GM04504 (cell line): ENCODE data around the gene DPP4.
"Not testable (repeated sequence)": the region's sequence is repeated elsewhere in the genome, so short reads cannot be mapped to it uniquely, and the experiment has no call there.

Experiments
- DNase-seq: peaks from one replicate; pipeline ENCODE4 v3.0.0-alpha.2; 2012; ENCODE audit warnings: low read depth

DPP4 gene

GRCh38 chr2:161962160-161962559 is 111.9 kb downstream of the DPP4 start:
- DNase-seq: no peak

- DNase-seq: no peak
These were observed 113.0 kb downstream of the DPP4 start for GRCh38 chr2:161961061-161961460.

- DNase-seq: no peak
These were observed 117.3 kb downstream of the DPP4 start for GRCh38 chr2:161956738-161957137.

- DNase-seq: no peak
These were observed 118.8 kb downstream of the DPP4 start for GRCh38 chr2:161955211-161955610.

DNA sequence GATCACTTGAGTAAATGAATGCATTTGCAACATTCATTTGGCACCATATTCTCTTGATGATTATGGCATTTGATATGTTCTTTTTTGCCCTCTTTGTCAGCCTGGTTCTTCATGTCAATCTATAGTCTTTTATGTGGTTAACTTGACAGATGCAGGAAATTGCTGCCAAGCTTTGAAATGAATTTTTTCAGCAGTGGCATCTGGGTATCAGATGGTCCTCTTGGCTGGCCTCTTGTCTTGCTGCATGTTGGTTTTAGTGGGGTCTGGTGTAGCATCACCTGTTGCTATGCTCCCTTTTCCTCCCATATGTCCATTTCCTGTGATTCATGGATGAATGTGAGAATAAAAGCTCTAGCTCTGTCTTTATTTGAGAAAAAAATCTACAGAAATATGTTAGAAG is 119.9 kb downstream of the DPP4 start:
- no peak for DNase-seq

DNA sequence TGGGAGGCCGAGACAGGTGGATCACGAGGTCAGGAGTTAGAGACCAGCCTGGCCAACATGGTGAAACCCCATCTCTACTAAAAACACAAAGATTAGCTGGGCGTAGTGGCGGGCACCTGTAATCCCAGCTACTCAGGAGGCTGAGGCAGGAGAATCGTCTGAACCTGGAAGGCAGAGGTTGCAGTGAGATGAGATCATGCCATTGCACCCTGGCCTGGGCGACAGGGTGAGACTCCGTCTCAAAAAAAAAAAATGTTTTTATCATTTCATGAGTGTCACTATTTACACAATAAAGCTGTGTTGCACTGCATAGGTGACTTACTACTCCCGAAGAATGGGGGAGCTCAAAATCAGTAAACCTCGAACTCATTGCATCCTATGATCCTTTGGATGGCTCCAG is 120.6 kb downstream of the DPP4 start:
- not testable (repeated sequence) for DNase-seq

DNA sequence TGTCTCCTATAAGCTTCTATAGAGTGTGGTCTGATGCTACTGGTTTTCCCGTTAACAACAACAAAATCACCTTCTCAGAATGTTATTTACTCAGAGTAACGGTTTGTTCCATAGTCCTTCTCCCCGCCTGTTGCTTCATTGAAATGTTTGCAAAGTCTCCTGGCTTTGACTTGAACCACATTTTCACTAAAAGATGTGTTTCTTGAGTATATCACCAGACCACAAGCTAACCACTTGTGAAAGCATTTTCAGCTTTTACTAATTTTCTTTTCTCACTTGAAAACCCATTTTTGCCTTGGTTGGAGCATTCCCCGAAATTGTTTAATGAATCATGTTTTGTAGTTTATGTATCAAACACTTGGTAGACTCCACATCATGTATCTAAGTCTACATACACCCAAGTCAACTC is 121.2 kb downstream of the DPP4 start:
- no peak for DNase-seq

- no peak for DNase-seq
These were observed 126.2 kb downstream of the DPP4 start for GRCh38 chr2:161947836-161948235.

GRCh38 chr2:161947406-161947805 is 126.6 kb downstream of the DPP4 start:
- DNase-seq: no peak

GRCh38 chr2:161946489-161947107 is 127.4 kb downstream of the DPP4 start:
- peak; percentile 6 for DNase-seq

DNA sequence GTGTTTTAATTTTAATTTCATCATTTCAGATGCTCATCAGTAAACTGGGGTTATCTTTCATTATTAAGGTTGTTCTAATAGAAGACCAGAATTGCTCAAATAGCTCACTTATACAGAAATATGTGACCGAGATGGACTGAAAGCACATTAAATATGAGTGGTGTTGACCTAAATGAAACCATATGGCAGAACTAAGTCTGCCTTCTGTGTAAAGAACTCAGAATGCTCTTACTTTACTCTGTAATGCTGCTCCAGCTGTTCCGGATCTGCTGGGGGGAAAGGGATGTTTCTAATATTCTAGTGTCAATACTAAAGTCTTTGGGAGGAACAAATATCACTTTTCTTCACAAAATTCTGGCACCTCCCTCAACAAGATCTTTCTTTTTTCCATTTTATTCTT is 131.0 kb downstream of the DPP4 start:
- no peak for DNase-seq
